PC-3 (cell line): ENCODE measurements around the gene ID1. TPM values are rescaled to one million over a fixed set of nuclear protein-coding genes. Genes with fewer than 3 reads are reported as not detected.

Source experiments
- ATAC-seq: fragments of 200-7000 bp; cut with Tn5 transposase; 2 replicates; pipeline ENCODE4 v1.9.1; 2020; ENCODE audit warnings: mild to moderate bottlenecking, moderate library complexity
- BruUV-seq: library from RNA; stranded (reverse); fragments of 400-500 nt; replicated peaks from 2 replicates; lab custom pipeline; 2021; lab: Mats Ljungman, UMichigan
- CTCF ChIA-PET: fragments of 300-600 bp; sonication (Branson Sonifier 250); formaldehyde crosslinking; loops from one replicate; lab custom pipeline; 2022; ENCODE audit warnings: antibody characterized with exemption; lab: Charles Lee
- POLR2A ChIA-PET: fragments of 300-600 bp; sonication (Branson Sonifier 250); formaldehyde crosslinking; loops from one replicate; lab custom pipeline; 2022; ENCODE audit warnings: antibody characterized with exemption; ENCODE audit not compliant: unreplicated experiment; lab: Charles Lee
- DNase-seq: peaks from one replicate; pipeline ENCODE4 v3.0.0-alpha.2; 2015
- H2AFZ ChIP-seq: fragments of 300-600 bp; sonication (generic); 2 replicates; pipeline ENCODE4 v1.6.0; 2016; ENCODE audit warnings: antibody characterized with exemption, low read length
- H3F3A ChIP-seq: fragments of 300-600 bp; sonication (generic); one replicate; pipeline ENCODE4 v1.6.0; 2017; ENCODE audit warnings: antibody characterized with exemption, low read length, control low read depth, mild to moderate bottlenecking; ENCODE audit not compliant: unreplicated experiment
- H3K27ac ChIP-seq: fragments of 300-600 bp; sonication (generic); 2 replicates; pipeline ENCODE4 v1.5.1; 2016; ENCODE audit warnings: mild to moderate bottlenecking, low read length
- H3K27me3 ChIP-seq: fragments of 300-600 bp; sonication (generic); 2 replicates; pipeline ENCODE4 v1.6.1; 2016; ENCODE audit warnings: low read length, mixed read lengths
- H3K36me3 ChIP-seq: fragments of 300-600 bp; sonication (generic); 2 replicates; pipeline ENCODE4 v1.6.1; 2016; ENCODE audit warnings: low read depth, mixed run types, low read length, mixed read lengths
- H3K4me1 ChIP-seq: fragments of 300-600 bp; sonication (generic); 2 replicates; pipeline ENCODE4 v1.5.1; 2016; ENCODE audit warnings: low read length; ENCODE audit not compliant: insufficient read depth
- H3K4me2 ChIP-seq: fragments of 300-600 bp; sonication (generic); 2 replicates; pipeline ENCODE4 v1.6.0; 2016; ENCODE audit warnings: low read length
- H3K4me3 ChIP-seq: fragments of 300-600 bp; sonication (generic); 2 replicates; pipeline ENCODE4 v1.5.1; 2016; ENCODE audit warnings: mild to moderate bottlenecking, low read length, mixed read lengths
- H3K79me2 ChIP-seq: fragments of 300-600 bp; sonication (generic); 2 replicates; pipeline ENCODE4 v1.6.1; 2017; ENCODE audit warnings: low read length, mixed read lengths
- H3K9ac ChIP-seq: fragments of 300-600 bp; sonication (generic); 2 replicates; pipeline ENCODE4 v1.6.0; 2016; ENCODE audit warnings: mild to moderate bottlenecking, low read length
- H3K9me2 ChIP-seq: fragments of 300-600 bp; sonication (generic); replicated peaks from 2 replicates; pipeline ENCODE4 v1.6.1; 2016; ENCODE audit warnings: mixed run types, low read length, mixed read lengths
- H3K9me3 ChIP-seq: fragments of 300-600 bp; sonication (generic); 2 replicates; pipeline ENCODE4 v1.6.1; 2016; ENCODE audit warnings: low read length, mixed read lengths
- H4K20me1 ChIP-seq: fragments of 300-600 bp; sonication (generic); 2 replicates; pipeline ENCODE4 v1.6.1; 2016; ENCODE audit warnings: low read length, mixed read lengths
- EZH2 ChIP-seq: fragments of 300-600 bp; sonication (generic); IDR thresholded peaks from one replicate; pipeline ENCODE4 v1.6.1; 2017; ENCODE audit warnings: antibody characterized with exemption, mild to moderate bottlenecking, low read length; ENCODE audit not compliant: unreplicated experiment
- EZH2phosphoT487 ChIP-seq: fragments of 300-600 bp; sonication (generic); IDR thresholded peaks from 2 replicates; pipeline ENCODE4 v1.6.1; 2018; ENCODE audit warnings: mild to moderate bottlenecking, antibody characterized with exemption, low read length, borderline replicate concordance
- intact Hi-C: fragments of 100-400 bp; cut with micrococcal nuclease; formaldehyde crosslinking; loops from 2 replicates; pipeline ENCODE4 v1.9.0; 2023
- total RNA-seq: library from RNA; depleted of rRNA; stranded (reverse); fragments of >200 nt; gene quantifications from 2 replicates; pipeline ENCODE4 v1.2.3, GENCODE V29; 2014
- TF ChIP-seq, protein P1 (sequence below): fragments of 300-600 bp; sonication (generic); conservative IDR thresholded peaks from 2 replicates; pipeline ENCODE4 v1.5.1; 2017; ENCODE audit warnings: antibody characterized with exemption, low read depth, mild to moderate bottlenecking, low read length

ID1 gene
- total RNA-seq, 1 experiment from 2014 or later = 774 TPM

DNA sequence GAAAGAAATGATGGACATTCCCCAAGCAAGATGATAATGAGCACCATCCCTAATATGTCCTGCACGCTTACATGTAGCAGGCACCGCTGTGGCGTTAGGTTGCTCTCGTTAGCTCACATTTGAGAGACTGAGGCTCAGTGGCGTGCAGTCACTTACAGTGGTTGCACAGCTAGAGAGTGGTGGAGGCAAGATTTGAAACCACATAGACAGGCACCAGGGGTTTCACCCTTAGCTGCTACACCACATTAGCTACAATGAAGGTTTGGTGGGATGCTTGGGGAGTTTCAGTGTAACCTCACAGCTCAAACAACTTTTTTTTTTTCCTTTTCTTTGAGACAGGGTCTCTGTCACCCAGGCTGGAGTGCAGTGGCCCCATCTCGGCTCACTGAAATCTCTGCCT lies 36.3 kb downstream of the ID1 start:
- no peaks in the 10 kb centered on the region for H3K9me2 ChIP-seq
- CTCF ChIA-PET = interaction anchor here (0.7 kb wide), 1 partner anchor 28 kb away, joined by 6 read pairs; no protein-coding TSS in a partner anchor
- H3K9me3 ChIP-seq = no peaks in the 10 kb centered on the region
- H4K20me1 ChIP-seq = no peaks in the 10 kb centered on the region
- POLR2A ChIA-PET = no interaction called here
- no peaks in the 10 kb centered on the region for H3K27me3 ChIP-seq
- DNase-seq (no peak), ATAC-seq (no peak)
- H3K9ac ChIP-seq = no peak overlapping the region
- H3F3A ChIP-seq = no peaks in the 10 kb centered on the region
- H3K4me3 ChIP-seq = no peak overlapping the region
- H3K4me1 ChIP-seq = no peaks in the 10 kb centered on the region
- H3K79me2 ChIP-seq = no peaks in the 10 kb centered on the region
- H3K36me3 ChIP-seq = no peaks in the 10 kb centered on the region
- H3K4me2 ChIP-seq = no peak overlapping the region
- H2AFZ ChIP-seq = no peak overlapping the region
- TF ChIP-seq, protein P1, sequence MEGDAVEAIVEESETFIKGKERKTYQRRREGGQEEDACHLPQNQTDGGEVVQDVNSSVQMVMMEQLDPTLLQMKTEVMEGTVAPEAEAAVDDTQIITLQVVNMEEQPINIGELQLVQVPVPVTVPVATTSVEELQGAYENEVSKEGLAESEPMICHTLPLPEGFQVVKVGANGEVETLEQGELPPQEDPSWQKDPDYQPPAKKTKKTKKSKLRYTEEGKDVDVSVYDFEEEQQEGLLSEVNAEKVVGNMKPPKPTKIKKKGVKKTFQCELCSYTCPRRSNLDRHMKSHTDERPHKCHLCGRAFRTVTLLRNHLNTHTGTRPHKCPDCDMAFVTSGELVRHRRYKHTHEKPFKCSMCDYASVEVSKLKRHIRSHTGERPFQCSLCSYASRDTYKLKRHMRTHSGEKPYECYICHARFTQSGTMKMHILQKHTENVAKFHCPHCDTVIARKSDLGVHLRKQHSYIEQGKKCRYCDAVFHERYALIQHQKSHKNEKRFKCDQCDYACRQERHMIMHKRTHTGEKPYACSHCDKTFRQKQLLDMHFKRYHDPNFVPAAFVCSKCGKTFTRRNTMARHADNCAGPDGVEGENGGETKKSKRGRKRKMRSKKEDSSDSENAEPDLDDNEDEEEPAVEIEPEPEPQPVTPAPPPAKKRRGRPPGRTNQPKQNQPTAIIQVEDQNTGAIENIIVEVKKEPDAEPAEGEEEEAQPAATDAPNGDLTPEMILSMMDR = no peak
- TF ChIP-seq EZH2 (no peak), EZH2phosphoT487 (no peak)
- no TSS peak for BruUV-seq
- no peak overlapping the region for H3K27ac ChIP-seq
- intact Hi-C loops = no loop called here

DNA sequence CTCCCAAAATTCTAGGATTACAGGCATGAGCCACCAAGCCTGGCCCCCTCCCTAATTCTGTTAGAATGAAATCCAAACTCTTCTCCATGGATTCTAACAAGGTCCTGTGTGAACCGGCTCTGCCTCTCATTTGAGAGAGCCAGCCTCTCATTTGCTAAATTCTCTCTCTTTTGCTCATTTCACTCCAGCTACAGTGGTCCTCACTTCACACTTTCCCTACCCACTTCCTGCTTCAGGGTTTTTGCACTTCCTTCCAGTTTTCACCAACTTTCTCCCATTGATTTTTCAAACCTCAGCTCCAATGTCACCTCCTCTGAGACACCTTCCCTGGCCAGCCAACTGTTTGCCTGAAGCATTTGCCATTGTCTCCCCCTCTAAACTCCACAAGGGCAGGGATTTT lies 37.7 kb downstream of the ID1 start:
- Histone ChIP-seq H3K79me2 (no peaks in the 10 kb centered on the region), H4K20me1 (no peaks in the 10 kb centered on the region), H3K27me3 (no peaks in the 10 kb centered on the region), H3K4me1 (no peaks in the 10 kb centered on the region), H2AFZ (no peak overlapping the region), H3F3A (no peaks in the 10 kb centered on the region), H3K4me2 (no peak overlapping the region), H3K9ac (no peak overlapping the region), H3K9me2 (no peaks in the 10 kb centered on the region), H3K9me3 (no peaks in the 10 kb centered on the region), H3K4me3 (no peak overlapping the region), H3K36me3 (no peaks in the 10 kb centered on the region), H3K27ac (no peak overlapping the region)
- no TSS peak for BruUV-seq
- ChIA-PET CTCF (no interaction called here), POLR2A (interaction anchor here (0.6 kb wide), 2 partner anchors 77 to 900 kb away, joined by 3 to 4 read pairs; no protein-coding TSS in a partner anchor)
- DNase-seq (no peak), ATAC-seq (no peak)
- intact Hi-C loops = no loop called here
- TF ChIP-seq, protein P1 = no peak
- TF ChIP-seq EZH2phosphoT487 (no peak), EZH2 (no peak)

DNA sequence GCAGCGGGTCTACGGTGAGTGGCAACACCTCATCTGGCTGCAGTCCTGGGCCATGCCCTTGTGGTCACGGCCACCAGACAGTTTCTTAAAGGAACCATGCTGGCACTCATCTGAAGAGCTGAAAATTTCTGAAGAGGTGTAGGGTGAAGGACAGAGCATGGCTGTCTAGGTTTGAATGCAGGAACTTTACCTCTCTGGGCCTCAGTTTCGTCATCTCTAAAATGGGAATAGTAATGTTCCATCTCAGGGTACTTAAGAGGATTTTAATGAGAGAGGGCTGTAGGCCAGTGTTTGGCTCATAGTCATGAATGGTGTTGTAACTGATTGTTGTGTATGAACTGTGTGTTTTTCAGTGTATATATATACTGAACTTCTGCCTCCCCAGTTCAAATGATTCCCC lies 38.4 kb downstream of the ID1 start:
- intact Hi-C loops = no loop called here
- H4K20me1 ChIP-seq = no peaks in the 10 kb centered on the region
- no peaks in the 10 kb centered on the region for H3K27me3 ChIP-seq
- H3K9me2 ChIP-seq = no peaks in the 10 kb centered on the region
- H2AFZ ChIP-seq = no peak overlapping the region
- DNase-seq = no peak
- H3K27ac ChIP-seq = no peak overlapping the region
- H3K36me3 ChIP-seq = no peaks in the 10 kb centered on the region
- TF ChIP-seq EZH2 = no peak
- TF ChIP-seq, protein P1 = no peak
- H3K9me3 ChIP-seq = no peaks in the 10 kb centered on the region
- ChIA-PET POLR2A (interaction anchor here (0.6 kb wide), 1 partner anchor 899 kb away, joined by 3 read pairs; no protein-coding TSS in a partner anchor), CTCF (no interaction called here)
- no TSS peak for BruUV-seq
- no peaks in the 10 kb centered on the region for H3K4me1 ChIP-seq
- H3K9ac ChIP-seq = no peak overlapping the region
- H3K4me3 ChIP-seq = no peak overlapping the region
- no peaks in the 10 kb centered on the region for H3K79me2 ChIP-seq
- no peak overlapping the region for H3K4me2 ChIP-seq
- H3F3A ChIP-seq = no peaks in the 10 kb centered on the region
- no peak for ATAC-seq
